Keratinocyte (primary cell): ENCODE measurements around the gene PFN1. TPM values are rescaled to one million over a fixed set of nuclear protein-coding genes. Genes with fewer than 3 reads are reported as not detected.

Experiments used
- DNase-seq: peaks from one replicate; pipeline ENCODE4 v3.0.0-alpha.2; 2011; ENCODE audit warnings: low read depth, missing footprints, low spot score
- FAIRE-seq: peaks from 2 replicates; lab custom pipeline; 2011; peaks lifted over from hg19 to GRCh38; lab: Jason Lieb, UNC
- H2AFZ ChIP-seq: 2 replicates; pipeline ENCODE4 v1.6.0; 2012; ENCODE audit warnings: low read length, control low read depth, inconsistent platforms; ENCODE audit not compliant: control insufficient read depth
- H3K27ac ChIP-seq: 2 replicates; pipeline ENCODE4 v1.5.1; 2011; ENCODE audit warnings: low read length; ENCODE audit not compliant: control insufficient read depth, insufficient read depth
- H3K27me3 ChIP-seq: 3 replicates; pipeline ENCODE4 v1.6.0; 2011; ENCODE audit warnings: low read length; ENCODE audit not compliant: control insufficient read depth, insufficient read depth; ENCODE audit errors: extremely low read depth
- H3K36me3 ChIP-seq, 2 experiments: 2 replicates in 1 of 2; 3 replicates in 1 of 2; pipeline ENCODE4 v1.5.1; 2011; ENCODE audit warnings: low read length in 2 of 2, mild to moderate bottlenecking in 1 of 2; ENCODE audit not compliant: control insufficient read depth in 2 of 2, insufficient read depth in 2 of 2; ENCODE audit errors: extremely low read depth in 1 of 2
- H3K4me1 ChIP-seq: 3 replicates; pipeline ENCODE4 v1.5.1; 2011; ENCODE audit warnings: low read length; ENCODE audit not compliant: control insufficient read depth, insufficient read depth; ENCODE audit errors: extremely low read depth
- H3K4me2 ChIP-seq: 3 replicates; pipeline ENCODE4 v1.6.0; 2011; ENCODE audit warnings: low read depth, low read length; ENCODE audit not compliant: control insufficient read depth, insufficient read depth; ENCODE audit errors: extremely low read depth
- H3K4me3 ChIP-seq, 3 experiments: fragments of 200-600 bp in 1 of 3; sonication (generic) in 1 of 3; 2 replicates in 2 of 3; 3 replicates in 1 of 3; pipeline ENCODE4 v1.5.1; 2011 to 2016; ENCODE audit warnings: low read length in 3 of 3, mild to moderate bottlenecking in 3 of 3, control low read depth in 2 of 3, inconsistent platforms in 1 of 3, low read depth in 1 of 3, mixed read lengths in 1 of 3, mixed run types in 1 of 3, moderate library complexity in 1 of 3; ENCODE audit not compliant: control insufficient read depth in 2 of 3, insufficient read depth in 2 of 3; ENCODE audit errors: extremely low read depth in 1 of 3
- H3K79me2 ChIP-seq: 2 replicates; pipeline ENCODE4 v1.6.0; 2012; ENCODE audit warnings: low read length; ENCODE audit not compliant: control insufficient read depth, insufficient read depth
- H3K9ac ChIP-seq: 3 replicates; pipeline ENCODE4 v1.6.0; 2011; ENCODE audit warnings: low read length; ENCODE audit not compliant: control insufficient read depth, insufficient read depth; ENCODE audit errors: extremely low read depth
- H3K9me1 ChIP-seq: 3 replicates; pipeline ENCODE4 v1.6.0; 2011; ENCODE audit warnings: low read length; ENCODE audit not compliant: control insufficient read depth, insufficient read depth; ENCODE audit errors: extremely low read depth
- H3K9me3 ChIP-seq: 2 replicates; pipeline ENCODE4 v1.5.1; 2012; ENCODE audit warnings: low read depth, low read length; ENCODE audit not compliant: control insufficient read depth
- H4K20me1 ChIP-seq: 3 replicates; pipeline ENCODE4 v1.6.0; 2011; ENCODE audit warnings: low read length; ENCODE audit not compliant: control insufficient read depth, insufficient read depth; ENCODE audit errors: extremely low read depth
- EZH2 ChIP-seq: IDR thresholded peaks from one replicate; pipeline ENCODE4 v1.6.1; 2012; ENCODE audit warnings: inconsistent platforms, mild to moderate bottlenecking, low read length, moderate library complexity
- dilution Hi-C: fragments of 300-500 bp; cut with MboI; formaldehyde crosslinking; loops from one replicate; pipeline ENCODE4 v1.7.0; 2020; ENCODE audit warnings: low sequenced_read_pairs; ENCODE audit not compliant: extremely low pct_ligation_motif_present
- polyA plus RNA-seq, 5 experiments: library from polyadenylated mRNA; depleted of rRNA in 3 of 5; stranded (reverse) in 3 of 5; stranded (forward) in 1 of 5; unstranded in 1 of 5; fragments of >200 nt; gene quantifications; 1 replicate in 1 of 5; 2 replicates in 3 of 5; 3 replicates in 1 of 5; pipeline versions ENCODE4 v1.2.1 to v1.2.3, GENCODE V29; 2011 to 2012; ENCODE audit warnings: missing spikeins in 2 of 5, low read depth in 1 of 5, low replicate concordance in 1 of 5
- TF ChIP-seq, protein P1 (sequence below), 3 experiments: IDR thresholded peaks in 1 of 3; conservative IDR thresholded peaks in 1 of 3; optimal IDR thresholded peaks in 1 of 3; 2 replicates in 2 of 3; 3 replicates in 1 of 3; pipeline versions ENCODE3 to v1.5.1; 2011; ENCODE audit warnings: low read length in 3 of 3, mild to moderate bottlenecking in 3 of 3, moderate library complexity in 2 of 3, control low read depth in 1 of 3, inconsistent platforms in 1 of 3; ENCODE audit not compliant: insufficient read depth in 2 of 3; ENCODE audit errors: extremely low read depth in 1 of 3

PFN1 gene
- polyA plus RNA-seq, 1 donor (not counting 4 experiments of a cell fraction or from before 2014, with no cell fraction given): 1,435 TPM

DNA sequence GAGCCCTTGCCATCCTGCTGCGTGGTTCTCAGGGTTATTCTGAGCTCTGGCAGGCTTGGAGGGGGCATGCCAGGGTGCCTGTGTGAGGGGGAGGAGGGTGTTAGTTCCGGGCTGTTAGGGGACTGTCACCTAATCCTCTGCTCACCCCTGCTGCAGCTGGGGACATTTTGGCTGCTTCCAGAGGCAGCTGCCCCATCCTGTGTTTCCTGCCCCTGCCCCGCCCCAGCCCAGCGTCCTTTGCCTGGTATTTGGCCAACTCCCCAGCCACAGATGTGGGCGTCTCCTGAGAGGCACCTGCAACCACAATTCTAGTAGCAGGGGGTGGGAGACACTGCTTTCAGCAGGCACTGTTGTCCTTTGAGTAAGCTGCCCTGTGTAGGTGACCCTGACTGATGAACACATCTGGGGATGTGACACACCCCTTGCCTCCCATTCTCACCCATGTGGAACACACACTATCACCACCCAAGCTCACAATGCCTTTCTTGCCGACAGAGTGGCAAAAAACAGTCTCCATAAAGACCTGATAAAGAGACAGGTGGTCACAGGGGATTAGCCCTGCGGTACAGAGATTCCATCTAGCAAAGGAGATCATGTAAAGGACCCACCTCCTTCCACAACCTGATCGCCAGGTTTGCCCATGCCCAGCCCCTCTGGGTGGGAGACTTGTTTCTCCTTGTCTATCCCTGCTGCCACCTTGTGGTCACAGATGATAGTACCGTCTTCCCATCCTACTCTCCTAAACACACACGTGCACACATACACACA lies 45.1 kb downstream of the PFN1 start, which contains the start of gene CHRNE:
TSS of gene CHRNE (minus strand) at position 48 of the 768 bp plus-strand sequence. CDS start at position 13, 35 bp downstream.
- H3K27me3 ChIP-seq: no peaks in the 10 kb centered on the region
- FAIRE-seq: peak; percentile 92
- peaks cover 20% of the 10 kb centered on the region for H3K4me1 ChIP-seq
- dilution Hi-C loops: no loop called here
- H3K79me2 ChIP-seq: no peaks in the 10 kb centered on the region
- TF ChIP-seq, protein P1, sequence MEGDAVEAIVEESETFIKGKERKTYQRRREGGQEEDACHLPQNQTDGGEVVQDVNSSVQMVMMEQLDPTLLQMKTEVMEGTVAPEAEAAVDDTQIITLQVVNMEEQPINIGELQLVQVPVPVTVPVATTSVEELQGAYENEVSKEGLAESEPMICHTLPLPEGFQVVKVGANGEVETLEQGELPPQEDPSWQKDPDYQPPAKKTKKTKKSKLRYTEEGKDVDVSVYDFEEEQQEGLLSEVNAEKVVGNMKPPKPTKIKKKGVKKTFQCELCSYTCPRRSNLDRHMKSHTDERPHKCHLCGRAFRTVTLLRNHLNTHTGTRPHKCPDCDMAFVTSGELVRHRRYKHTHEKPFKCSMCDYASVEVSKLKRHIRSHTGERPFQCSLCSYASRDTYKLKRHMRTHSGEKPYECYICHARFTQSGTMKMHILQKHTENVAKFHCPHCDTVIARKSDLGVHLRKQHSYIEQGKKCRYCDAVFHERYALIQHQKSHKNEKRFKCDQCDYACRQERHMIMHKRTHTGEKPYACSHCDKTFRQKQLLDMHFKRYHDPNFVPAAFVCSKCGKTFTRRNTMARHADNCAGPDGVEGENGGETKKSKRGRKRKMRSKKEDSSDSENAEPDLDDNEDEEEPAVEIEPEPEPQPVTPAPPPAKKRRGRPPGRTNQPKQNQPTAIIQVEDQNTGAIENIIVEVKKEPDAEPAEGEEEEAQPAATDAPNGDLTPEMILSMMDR (optimal IDR thresholded peaks at IDR 0.05 in 1 of 3, IDR thresholded peaks at IDR 0.05 in 1 of 3, conservative IDR thresholded peaks at IDR 0.05 in 1 of 3; ENCODE audit: extremely low read depth in 1 of 3, insufficient read depth in 2 of 3, low read length in 3 of 3): peak; percentile 79 to 92 (median 87)
- no peak for TF ChIP-seq EZH2
- H3K4me2 ChIP-seq: peak within 1 kb of the TSS; percentile 90
- peak within 1 kb of the TSS; percentile 26 for H3K27ac ChIP-seq
- H2AFZ ChIP-seq: no peak within 1 kb of the TSS
- DNase-seq: peak; percentile 74
- H3K9me3 ChIP-seq: no peaks in the 10 kb centered on the region
- peak within 1 kb of the TSS; percentile 33 for H3K9ac ChIP-seq
- H3K9me1 ChIP-seq: no peaks in the 10 kb centered on the region
- H3K36me3 ChIP-seq: peaks cover 0 to 4% of the 10 kb centered on the region in 2 experiments
- H4K20me1 ChIP-seq: peaks cover 5% of the 10 kb centered on the region
- H3K4me3 ChIP-seq: peak within 1 kb of the TSS in 1 of 3 experiments; percentile 26

DNA sequence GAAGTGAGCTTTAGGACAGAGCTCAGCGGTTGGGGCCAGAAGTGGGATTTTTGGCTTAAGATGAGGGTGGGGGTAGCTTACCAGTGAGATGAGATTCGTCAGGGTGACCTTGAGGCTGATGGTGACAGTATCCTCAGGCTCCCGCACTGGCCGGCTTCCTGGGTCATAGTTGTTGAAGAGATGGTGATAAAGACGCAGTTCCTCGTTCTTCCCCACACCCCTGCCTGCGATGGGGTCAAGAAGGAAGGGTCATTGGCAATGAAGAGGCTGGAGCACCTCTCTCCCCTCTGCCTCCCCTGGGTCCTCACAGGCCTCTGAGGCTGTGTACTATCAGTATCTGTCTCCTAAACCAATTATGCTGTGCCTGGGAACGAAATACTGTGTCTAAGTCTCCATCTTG lies 45.8 kb downstream of the PFN1 start:
- Histone ChIP-seq H3K4me1 (peaks cover 16% of the 10 kb centered on the region), H3K9me1 (no peaks in the 10 kb centered on the region), H3K4me2 (no peak overlapping the region), H4K20me1 (peaks cover 5% of the 10 kb centered on the region), H3K36me3 (peaks cover 0 to 4% of the 10 kb centered on the region in 2 experiments), H3K27ac (no peak overlapping the region), H3K9me3 (no peaks in the 10 kb centered on the region), H2AFZ (no peak overlapping the region), H3K4me3 (no peak overlapping the region), H3K27me3 (no peaks in the 10 kb centered on the region), H3K9ac (no peak overlapping the region), H3K79me2 (no peaks in the 10 kb centered on the region)
- TF ChIP-seq, protein P1 (optimal IDR thresholded peaks at IDR 0.05 in 1 of 3, IDR thresholded peaks at IDR 0.05 in 1 of 3, conservative IDR thresholded peaks at IDR 0.05 in 1 of 3; ENCODE audit: extremely low read depth in 1 of 3, insufficient read depth in 2 of 3, low read length in 3 of 3): no peak
- TF ChIP-seq EZH2: no peak
- dilution Hi-C loops: no loop called here
- FAIRE-seq (no peak), DNase-seq (no peak)
